ENCODE measurements around the gene PFN1.
A peak's percentile ranks its signal among the peaks of the same experiment; 100 is the strongest.
"Not testable (repeated sequence)": the region's sequence is repeated elsewhere in the genome, so short reads cannot be mapped to it uniquely, and the experiment has no call there.

Gene PFN1

DNA sequence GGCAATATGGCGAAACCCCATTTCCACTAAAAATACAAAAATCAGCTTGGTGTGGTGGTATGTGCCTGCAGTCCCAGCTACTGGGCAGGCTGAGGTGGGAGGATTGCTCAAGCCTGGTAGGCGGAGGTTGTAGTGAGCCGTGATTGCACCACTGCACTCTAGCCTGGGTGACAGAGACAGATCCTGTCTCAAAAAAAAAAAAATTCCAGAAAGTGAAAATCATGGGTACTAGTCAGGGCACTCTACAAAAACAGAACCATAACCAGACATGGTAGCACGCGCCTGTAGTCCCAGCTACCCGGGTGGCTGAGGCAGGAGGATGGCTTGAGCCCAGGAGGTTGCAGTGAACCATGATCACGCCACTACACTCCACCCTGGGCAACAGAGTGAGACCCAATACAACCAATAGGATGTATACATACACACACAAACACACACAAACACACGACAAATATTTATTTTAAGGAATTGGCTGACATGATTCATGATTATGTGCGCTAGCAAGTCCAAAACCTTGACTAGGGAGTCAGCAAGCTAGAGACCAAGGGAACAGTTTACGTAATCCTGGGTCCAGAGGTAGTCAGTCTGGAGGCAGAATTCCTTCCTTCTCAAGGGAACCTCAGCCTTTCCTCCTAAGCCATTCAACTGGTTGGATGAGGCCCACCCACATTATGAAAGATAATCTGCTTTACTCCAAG is 27.8 kb downstream of the PFN1 start:
- no peak for DNase-seq

DNA sequence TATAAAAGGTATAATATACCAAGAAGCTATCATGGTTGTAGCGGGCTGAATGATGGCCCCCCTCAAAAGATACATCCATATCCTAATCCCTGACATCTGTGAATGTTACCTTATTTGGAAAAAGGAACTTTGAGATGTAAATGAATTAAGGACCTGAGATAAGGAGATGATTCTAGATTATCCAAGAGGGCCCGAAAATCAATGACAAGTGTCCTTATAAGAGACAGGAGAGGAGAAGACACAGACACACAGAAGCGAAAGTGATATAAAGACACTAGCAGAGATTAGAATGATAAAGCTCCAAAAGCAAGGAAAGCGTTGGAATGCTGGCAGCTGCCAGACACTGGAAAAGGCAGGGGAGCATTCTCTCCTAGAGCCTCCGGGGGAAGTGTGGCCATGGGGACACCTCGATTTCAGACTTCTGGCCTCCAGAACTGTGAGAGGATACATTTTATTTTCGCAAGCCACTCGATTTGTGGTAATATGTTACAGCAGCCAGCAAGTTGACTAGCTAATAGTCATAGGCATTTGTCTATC is 28.8 kb downstream of the PFN1 start:
- DNase-seq = no peak

DNA sequence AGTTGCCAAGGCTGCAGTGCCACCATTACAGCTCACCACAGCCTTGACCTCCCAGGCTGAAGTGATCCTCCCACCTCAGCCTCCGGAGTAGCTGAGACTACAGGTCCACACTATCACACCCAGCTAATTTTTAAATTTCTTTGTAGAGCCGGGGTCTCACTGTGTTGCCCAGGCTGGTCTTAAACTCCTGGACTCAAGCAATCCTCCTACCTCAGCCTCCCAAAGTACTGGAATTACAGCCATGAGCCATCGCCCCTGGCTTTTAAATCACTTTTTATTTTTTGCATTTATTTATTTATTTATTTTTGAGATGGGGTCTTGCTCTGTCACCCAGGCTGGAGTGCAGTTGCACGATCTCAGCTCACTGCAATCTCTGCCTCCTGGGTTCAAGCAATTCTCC is 33.8 kb downstream of the PFN1 start:
- DNase-seq = not testable (repeated sequence)

DNA sequence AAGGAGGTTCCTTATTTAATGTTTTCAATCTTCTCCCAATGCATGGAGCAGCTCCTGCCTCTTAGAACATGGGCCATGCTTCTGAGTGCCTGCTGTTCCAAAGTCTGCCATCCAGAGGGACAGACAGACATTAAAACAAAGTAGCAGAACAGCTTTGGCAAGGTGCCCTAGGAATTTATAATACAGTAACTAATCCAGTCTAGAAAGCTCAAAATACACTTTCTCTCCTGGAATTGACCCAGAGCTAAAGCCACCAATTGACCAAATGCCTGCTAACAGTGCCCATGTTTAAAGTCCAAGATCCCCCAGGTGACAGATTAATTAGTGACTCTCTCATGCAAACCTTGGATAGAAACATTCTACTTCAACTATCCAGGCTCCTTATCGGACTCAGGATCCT is 34.3 kb downstream of the PFN1 start:
- DNase-seq = no peak

DNA sequence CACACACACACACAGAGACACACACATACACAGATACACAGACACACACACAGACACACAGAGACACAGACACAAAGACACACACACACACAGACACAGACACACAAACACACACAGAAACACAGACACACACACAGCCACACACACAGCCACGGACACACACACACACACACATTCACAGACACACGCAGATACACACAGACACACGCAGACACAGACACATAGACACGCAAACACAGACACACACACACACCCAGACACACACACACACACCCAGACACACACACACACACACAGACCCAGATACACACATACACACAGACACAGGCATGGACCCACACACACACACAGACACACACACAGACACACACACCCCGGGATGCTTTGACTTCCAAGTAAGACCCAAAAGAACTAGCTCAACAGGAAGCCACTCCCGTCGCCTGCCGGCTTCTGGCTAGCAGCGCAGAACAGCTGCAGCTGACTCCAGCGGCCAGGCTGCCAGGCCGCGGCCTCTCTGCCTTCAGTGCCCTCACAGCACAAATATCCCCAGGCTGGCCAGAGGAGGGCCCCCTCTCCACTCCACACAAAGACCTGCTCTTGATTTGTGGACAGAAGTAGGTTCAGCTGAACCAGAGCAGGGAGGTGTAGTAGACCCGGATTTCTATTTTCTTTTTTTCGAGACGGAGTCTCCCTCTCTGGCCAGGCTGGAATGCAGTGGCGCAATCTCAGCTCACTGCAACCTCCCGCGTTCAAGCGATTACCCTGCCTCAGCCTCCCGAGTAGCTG is 39.4 kb downstream of the PFN1 start:
- peak; percentile 84 for DNase-seq

DNA sequence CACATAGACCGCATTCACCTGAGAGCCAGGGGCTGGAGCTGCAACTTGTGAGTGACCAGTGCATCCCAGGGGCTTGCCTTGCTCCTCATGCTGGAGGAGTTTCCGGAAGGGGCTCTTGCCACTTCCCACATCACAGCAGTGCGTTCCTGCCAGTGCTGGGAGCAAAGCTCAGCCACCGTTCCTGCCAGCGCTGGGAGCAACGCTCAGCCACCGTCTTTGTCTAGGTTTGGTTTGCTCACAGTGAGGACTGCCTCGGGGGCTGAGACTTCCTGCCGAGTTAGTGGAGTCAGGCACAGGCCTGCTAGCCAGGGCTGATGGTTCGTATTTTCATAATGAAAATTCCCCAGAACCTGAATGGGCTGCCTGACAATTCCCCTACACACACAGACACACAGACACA is 40.0 kb downstream of the PFN1 start:
- DNase-seq = no peak

DNA sequence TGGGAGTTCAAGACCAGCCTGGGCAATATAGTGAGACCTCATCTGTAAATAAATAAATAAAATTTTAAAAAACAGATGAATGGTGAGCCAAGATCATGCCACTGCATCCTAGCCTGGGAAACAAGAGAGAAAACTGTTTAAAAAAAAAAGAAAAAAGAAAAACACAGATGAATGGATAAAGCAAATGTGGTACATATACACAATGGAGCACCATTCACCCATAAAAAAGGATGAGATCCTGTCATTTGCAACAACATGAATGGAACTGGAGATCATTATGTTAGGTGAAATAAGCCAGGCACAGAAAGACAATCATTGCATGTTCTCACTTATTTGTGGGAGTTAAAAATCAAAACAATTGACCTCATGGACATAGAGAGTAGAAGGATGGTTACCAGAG is 41.7 kb downstream of the PFN1 start:
- not testable (repeated sequence) for DNase-seq

DNA sequence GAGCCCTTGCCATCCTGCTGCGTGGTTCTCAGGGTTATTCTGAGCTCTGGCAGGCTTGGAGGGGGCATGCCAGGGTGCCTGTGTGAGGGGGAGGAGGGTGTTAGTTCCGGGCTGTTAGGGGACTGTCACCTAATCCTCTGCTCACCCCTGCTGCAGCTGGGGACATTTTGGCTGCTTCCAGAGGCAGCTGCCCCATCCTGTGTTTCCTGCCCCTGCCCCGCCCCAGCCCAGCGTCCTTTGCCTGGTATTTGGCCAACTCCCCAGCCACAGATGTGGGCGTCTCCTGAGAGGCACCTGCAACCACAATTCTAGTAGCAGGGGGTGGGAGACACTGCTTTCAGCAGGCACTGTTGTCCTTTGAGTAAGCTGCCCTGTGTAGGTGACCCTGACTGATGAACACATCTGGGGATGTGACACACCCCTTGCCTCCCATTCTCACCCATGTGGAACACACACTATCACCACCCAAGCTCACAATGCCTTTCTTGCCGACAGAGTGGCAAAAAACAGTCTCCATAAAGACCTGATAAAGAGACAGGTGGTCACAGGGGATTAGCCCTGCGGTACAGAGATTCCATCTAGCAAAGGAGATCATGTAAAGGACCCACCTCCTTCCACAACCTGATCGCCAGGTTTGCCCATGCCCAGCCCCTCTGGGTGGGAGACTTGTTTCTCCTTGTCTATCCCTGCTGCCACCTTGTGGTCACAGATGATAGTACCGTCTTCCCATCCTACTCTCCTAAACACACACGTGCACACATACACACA is 45.1 kb downstream of the PFN1 start, which contains the start of gene CHRNE:
TSS of gene CHRNE (minus strand) at position 48 of the 768 bp plus-strand sequence. CDS start at position 13, 35 bp downstream.
- peak; percentile 60 for DNase-seq

DNA sequence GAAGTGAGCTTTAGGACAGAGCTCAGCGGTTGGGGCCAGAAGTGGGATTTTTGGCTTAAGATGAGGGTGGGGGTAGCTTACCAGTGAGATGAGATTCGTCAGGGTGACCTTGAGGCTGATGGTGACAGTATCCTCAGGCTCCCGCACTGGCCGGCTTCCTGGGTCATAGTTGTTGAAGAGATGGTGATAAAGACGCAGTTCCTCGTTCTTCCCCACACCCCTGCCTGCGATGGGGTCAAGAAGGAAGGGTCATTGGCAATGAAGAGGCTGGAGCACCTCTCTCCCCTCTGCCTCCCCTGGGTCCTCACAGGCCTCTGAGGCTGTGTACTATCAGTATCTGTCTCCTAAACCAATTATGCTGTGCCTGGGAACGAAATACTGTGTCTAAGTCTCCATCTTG is 45.8 kb downstream of the PFN1 start:
- no peak for DNase-seq

DNA sequence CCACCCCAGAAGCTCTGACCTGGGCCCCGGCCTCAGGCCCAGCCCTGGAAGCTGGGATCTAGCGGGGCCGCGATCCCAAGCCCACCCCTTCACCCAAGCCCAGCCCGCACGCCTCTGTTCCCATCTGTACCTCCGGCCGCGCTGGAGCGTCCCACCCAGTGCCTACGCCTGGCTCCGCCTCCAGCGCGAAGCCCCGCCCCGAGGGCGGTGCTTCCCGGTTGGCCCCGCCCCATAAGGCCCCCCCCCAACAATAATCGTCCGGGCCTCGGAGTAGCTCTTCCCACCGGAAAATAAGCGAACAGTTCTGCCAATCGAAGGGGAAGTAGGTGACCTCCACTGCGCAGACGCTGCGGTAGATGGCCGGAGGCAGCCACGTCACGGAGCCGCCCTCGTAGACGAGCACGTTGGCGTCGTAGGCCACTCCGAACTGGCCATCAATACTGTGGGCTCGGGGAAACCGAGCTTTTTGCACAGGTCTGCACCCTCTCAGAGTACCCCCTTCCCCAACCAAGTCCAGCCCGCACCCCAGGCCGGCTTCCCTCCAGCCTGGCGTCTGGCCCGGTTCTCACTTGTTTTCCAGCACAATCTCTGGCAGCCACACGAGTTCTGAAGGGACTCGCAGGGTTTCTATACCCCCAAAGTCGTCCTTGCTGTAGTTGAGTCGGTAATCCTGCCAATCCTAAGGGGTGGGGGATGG is 46.5 kb downstream of the PFN1 start:
- DNase-seq = no peak

DNA sequence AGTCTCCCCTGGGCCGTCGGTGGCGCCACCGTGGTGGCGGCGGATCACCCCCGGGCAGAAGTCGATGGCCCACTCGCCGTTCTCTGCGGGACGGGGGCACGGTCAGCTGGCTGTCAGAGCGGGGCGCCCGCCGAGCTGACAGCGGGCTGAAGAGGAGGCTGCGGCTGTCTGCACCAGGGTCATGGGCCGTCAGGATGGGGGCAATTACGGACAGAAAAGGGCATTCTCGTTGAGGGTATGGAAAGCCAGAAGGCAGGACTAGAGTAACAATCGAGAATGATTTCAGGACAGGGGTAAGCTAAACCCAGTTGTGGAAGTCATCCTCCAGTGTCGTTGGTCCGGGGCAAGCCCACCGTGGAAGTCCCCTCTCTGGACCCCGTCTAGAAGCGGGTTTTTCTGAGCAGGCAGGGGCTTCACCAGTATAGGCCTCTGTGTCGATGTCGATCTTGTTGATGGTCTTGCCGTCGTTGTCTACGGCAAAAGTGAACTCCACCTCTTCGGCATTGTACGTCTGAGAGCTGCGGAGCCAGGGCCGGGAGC is 47.2 kb downstream of the PFN1 start:
- DNase-seq = no peak

DNA sequence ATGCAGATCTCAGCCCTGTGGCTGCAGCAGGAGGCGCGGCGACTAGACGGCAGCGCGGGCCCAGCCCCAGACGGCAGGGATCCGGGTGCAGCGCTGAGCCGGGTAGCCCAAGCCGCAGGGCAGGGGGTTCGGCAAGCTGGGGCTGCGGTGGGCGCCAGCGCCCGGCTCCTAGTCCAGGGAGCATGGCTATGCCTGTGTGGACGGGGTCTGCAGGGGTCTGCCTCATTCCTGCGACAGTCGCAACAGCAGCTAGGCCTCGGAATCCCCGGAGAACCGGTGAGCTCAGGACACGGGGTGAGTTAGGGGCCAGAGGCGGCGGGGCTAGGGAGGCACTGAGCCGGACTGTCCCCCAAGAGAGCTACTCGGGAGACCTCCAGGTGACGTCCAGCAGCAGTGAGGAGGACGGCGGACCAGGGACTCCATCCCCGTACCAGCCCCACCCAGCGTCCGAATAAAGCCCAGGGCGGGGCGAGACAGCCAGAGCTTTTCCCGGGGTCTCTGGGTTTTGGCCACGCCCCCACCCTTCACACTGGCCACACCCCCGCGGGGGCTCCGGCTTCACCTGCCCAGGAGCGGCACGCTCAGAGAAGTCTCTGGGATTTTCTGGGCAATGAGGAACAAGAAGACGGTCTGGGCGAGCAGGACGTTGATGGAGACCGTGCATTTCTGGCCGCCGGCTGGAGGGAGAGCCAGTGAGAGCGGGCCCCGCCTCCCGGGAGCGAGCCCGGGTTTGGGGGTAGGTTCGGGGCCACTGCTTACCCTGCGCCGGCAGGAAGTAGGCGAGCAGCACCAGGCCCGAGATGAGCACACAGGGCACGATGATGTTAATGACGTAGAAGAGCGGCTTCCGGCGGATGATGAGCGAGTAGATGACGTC is 47.9 kb downstream of the PFN1 start:
- peak; percentile 15 for DNase-seq

DNA sequence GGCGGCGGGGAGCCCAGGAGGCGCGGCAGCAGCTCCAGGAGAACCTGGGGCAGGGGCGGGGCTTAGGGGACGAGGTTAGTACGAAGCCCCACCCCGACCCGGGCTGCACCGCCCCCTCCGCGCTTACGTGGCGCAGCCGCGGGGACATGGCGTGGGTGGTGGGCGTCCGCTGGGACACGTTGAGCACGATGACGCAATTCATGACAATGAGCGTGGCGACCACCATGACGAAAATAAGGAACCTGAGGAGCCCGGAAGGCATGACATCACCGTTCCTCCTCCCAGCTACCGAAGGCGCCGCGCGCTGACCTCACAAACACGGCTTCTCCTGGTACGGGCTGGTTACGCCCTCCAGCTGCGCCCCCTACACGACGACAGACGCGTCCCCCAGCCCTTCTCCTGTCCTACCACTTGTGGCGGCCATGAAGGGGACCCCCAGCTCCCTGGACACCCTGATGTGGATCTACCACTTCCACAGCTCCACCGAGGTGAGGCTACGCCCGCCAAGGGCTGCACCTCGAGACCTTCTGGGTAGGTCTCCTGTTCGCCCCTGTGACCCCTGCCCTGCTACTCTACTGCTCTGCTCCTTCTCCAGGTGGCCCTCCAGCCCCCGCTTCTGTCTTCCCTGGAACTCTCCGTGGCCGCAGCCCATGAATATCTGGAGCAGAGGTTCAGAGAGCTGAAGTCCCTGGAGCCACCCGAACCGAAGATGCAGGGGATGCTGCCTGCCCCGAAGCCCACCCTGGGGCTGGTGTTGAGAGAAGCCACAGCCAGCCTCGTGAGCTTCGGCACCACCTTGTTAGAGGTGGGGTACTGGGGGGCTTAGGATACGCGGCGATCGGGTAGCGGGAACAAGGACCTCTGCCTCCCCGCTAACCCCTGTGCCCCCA is 48.7 kb downstream of the PFN1 start, which contains the start of gene C17orf107:
TSS of gene C17orf107 (plus strand) at position 196 of the 890 bp plus-strand sequence. CDS start at position 423, 227 bp downstream.
- peak; percentile 83 for DNase-seq

DNA sequence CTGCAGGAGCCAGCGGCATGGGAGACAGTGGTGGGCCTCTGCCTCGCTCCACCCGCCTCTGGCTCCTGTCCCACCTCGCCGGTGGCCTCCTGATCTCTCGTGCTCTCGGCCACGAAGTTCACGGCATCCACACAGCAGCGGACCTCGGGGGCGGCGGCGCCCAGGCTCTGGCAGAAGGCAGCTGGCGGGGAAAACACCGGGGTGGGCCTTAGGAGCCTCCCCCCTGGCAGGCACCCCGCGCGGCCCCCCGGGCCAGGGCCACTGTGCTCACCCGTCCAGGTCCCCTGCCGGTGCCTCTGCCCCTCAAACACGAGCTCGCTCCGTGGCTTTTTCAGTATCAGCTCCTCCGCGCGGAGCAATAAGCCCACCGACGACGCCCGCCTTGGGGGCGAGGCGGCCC is 49.4 kb downstream of the PFN1 start:
- no peak for DNase-seq

DNA sequence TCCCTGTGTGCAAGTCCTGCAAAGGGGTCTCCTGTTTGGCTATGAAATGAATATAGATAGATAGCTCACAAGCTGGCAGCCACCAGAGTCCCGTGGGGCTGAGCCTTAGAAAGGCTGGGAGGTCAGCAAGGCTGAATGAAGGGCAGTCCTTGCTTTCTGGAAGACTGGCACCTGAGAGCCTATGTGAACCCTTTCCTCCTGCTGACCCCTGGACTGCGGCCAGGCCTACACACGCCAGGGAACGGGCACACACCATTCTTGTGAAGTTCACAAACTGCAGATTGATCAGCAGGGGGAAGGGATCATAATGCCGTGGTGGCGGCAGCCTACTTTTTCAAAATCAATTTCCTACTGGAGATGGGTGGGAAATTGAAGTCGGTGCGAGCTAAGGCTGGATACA is 50.0 kb downstream of the PFN1 start:
- DNase-seq = no peak

DNA sequence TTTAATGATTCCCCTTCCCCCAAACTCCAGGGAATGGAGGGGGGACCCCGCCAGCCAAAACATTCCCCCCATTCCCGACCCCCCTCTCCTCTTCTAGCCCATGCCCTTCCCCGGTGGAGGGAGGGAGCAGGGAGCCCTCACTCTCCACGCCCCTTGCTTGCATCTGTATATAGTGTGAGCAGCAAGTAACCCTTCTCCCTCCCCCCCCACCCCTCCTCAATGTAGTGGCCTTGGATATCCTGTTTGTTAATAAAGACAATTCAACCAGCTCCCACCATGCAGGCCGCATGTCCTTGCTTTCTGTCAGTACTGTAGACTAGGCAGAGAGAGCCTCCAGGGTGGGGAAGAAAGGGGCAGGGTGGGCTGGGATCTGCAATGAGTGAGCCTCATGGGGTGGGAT is 50.5 kb downstream of the PFN1 start:
- DNase-seq = no peak

DNA sequence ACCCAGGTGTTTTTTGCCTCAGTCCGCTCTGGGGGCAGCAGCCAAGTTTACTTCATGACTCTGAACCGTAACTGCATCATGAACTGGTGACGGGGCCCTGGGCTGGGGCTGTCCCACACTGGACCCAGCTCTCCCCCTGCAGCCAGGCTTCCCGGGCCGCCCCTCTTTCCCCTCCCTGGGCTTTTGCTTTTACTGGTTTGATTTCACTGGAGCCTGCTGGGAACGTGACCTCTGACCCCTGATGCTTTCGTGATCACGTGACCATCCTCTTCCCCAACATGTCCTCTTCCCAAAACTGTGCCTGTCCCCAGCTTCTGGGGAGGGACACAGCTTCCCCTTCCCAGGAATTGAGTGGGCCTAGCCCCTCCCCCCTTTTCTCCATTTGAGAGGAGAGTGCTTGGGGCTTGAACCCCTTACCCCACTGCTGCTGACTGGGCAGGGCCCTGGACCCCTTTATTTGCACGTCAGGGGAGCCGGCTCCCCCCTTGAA is 51.1 kb downstream of the PFN1 start:
- no peak for DNase-seq

DNA sequence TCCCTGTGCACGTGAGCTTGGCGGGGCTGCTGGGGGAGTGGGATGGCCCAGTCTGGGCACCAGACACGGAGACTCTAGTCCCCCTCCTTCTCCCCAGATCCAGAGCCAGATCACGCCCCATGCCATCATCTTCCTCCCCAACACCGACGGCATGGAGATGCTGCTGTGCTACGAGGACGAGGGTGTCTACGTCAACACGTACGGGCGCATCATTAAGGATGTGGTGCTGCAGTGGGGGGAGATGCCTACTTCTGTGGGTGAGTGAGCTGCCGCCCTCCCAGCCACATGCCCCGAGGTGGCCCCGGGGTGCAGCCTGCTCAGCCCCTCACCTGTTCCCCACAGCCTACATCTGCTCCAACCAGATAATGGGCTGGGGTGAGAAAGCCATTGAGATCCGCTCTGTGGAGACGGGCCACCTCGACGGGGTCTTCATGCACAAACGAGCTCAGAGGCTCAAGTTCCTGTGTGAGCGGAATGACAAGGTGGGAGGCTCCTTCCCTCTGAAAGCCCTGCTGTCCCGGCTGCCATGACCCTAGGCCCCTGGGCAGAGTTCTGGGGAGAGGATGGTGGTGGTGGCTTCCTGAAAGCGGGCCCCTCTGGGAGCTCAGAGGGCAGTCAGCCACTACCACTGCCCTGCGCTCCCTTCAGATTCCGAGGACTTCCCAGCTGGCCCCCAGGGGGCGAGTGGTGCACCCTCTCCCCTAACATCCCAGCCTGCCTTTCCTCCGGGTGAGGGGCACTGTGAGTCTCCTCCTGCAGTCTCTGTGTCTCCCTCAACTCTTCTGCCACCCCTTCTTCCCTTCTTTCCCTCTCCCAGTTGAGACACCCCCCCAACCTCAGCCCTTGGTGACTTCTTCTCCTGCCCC is 51.8 kb downstream of the PFN1 start:
- no peak for DNase-seq
